Activated T-cell treated with anti-CD3 and anti-CD28 coated beads, Interleukin-2, amount 50 U/mL, for 72 hours (primary cell): ENCODE data around the gene ZNF311. TPM values are rescaled to one million over a fixed set of nuclear protein-coding genes. Genes with fewer than 3 reads are reported as not detected.

Experiments
- ATAC-seq, 2 donors: fragments of 150-1000 bp; cut with Tn5 transposase; replicated peaks in 1 of 2; 2 replicates each; pipeline ENCODE4 v1.10.0; 2021; ENCODE audit warnings: moderate library complexity in 2 of 2, mild to moderate bottlenecking in 1 of 2
- DNase-seq, 2 donors: peaks; one replicate each; pipeline ENCODE4 v3.0.0; 2021 to 2022; ENCODE audit warnings: mixed read lengths in 1 of 2
- H3K27ac Mint-ChIP-seq: one replicate; pipeline ENCODE4 v1.8.0; 2022; ENCODE audit warnings: mild to moderate bottlenecking, moderate library complexity, mixed read lengths
- H3K27me3 Mint-ChIP-seq: one replicate; pipeline ENCODE4 v1.8.0; 2022; ENCODE audit warnings: low read depth, mixed read lengths
- H3K36me3 Mint-ChIP-seq, 2 donors: one replicate each; pipeline ENCODE4 v1.8.0; 2022; ENCODE audit warnings: mixed read lengths in 2 of 2, mild to moderate bottlenecking in 1 of 2; ENCODE audit not compliant: insufficient read depth in 2 of 2
- H3K4me1 Mint-ChIP-seq: one replicate; pipeline ENCODE4 v1.8.0; 2022; ENCODE audit warnings: low read depth, mixed read lengths
- H3K4me3 Mint-ChIP-seq, 2 donors: one replicate each; pipeline ENCODE4 v1.8.0; 2022; ENCODE audit warnings: mild to moderate bottlenecking in 2 of 2, mixed read lengths in 2 of 2, moderate library complexity in 2 of 2
- H3K9me3 Mint-ChIP-seq, 2 donors: one replicate each; pipeline ENCODE4 v1.8.0; 2022; ENCODE audit warnings: mixed read lengths in 2 of 2
- total RNA-seq, 2 donors: library from RNA; stranded (reverse); gene quantifications; one replicate each; pipeline ENCODE4 v1.2.3, GENCODE V29; 2022

Gene ZNF311
- total RNA-seq, 2 donors from 2014 or later, result 1.6 to 2.1 TPM

DNA sequence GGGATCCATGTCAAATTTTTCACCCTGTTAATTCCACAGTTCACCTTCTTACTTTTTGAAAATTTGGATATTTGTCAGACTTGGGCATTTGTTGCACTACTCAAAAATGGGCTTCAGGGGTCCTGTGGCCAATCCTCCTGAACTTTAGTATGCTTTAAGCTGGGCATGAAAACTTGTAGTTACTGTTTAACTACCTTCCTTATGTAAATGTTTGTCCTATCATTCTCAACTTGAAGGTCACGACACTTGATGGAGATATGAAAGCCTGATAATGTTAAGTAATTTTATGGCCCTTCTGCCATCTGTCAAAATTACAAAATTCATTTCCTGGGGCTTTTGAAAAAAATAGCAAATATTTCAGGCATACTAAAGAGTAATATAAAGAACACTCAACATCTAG is 4.2 kb upstream of the ZNF311 start:
- no peak overlapping the region for H3K27ac Mint-ChIP-seq
- peaks cover 0 to 3% of the 10 kb centered on the region in 2 donors for H3K9me3 Mint-ChIP-seq
- H3K27me3 Mint-ChIP-seq, result peaks cover 22% of the 10 kb centered on the region
- no peak overlapping the region for H3K4me3 Mint-ChIP-seq
- peaks cover 32% of the 10 kb centered on the region for H3K4me1 Mint-ChIP-seq
- no peak for DNase-seq
- ATAC-seq, result no peak
- peaks cover 5 to 6% of the 10 kb centered on the region in 2 donors for H3K36me3 Mint-ChIP-seq

DNA sequence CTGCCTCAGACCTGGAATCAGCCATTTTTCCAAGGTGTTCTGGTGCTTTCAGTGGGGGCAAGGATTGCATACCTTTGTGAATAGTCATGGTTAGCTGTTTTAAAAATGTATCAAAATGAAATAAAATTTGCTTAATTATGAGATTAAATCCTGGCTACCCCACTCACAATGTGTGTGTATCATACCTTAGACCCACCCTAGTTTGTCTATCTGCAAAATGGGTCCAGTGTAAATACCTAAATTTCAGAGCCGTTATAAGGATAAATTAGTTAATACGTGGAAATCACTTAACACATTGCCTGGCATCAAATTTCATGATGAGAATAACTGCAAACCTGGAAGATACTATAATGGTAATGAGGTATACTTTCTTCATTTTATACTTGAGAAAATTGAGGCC is 3.0 kb upstream of the ZNF311 start:
- Mint-ChIP-seq H3K27me3 (peaks cover 13% of the 10 kb centered on the region), H3K27ac (no peak overlapping the region), H3K4me3 (no peak overlapping the region), H3K4me1 (peaks cover 38% of the 10 kb centered on the region), H3K36me3 (peaks cover 5 to 6% of the 10 kb centered on the region in 2 donors), H3K9me3 (peaks cover 0 to 3% of the 10 kb centered on the region in 2 donors)
- DNase-seq (no peak), ATAC-seq (no peak)

DNA sequence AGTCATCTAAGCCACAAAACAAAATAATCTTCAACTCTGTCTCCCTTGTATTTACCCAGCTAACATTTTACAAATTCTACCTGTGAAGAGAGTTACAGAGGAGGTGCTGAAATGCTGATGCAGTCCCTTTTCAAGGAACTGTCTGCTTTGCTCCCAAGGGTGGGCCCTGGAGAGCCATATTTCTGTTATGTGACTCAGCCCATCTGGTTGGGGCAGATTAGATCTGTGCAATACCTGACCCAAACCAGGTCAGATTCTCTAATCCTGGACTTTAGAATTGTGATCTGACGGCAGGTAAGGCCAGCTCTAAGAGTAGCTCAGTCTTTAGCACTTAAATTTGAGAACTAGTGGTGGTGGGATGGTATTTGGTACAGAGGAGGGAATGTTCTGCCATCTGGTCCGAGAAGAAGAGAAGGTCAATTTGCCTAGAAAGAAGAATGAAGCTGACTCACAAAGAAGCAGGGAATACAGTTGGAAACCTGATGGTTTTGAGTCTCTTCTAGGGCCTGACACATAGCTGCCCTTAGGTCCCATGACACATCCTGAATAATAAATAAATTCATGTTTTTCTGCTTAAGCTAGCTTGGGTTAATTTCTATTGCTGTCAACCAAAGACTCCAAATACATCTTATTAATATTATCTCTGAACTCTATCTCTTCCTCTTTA is 8.1 kb downstream of the ZNF311 start:
- ATAC-seq, result no peak
- Mint-ChIP-seq H3K27me3 (no peaks in the 10 kb centered on the region), H3K9me3 (peaks cover 0 to 2% of the 10 kb centered on the region in 2 donors), H3K27ac (no peak overlapping the region), H3K36me3 (no peaks in the 10 kb centered on the region), H3K4me1 (no peaks in the 10 kb centered on the region), H3K4me3 (no peak overlapping the region)
- DNase-seq, result no peak

DNA sequence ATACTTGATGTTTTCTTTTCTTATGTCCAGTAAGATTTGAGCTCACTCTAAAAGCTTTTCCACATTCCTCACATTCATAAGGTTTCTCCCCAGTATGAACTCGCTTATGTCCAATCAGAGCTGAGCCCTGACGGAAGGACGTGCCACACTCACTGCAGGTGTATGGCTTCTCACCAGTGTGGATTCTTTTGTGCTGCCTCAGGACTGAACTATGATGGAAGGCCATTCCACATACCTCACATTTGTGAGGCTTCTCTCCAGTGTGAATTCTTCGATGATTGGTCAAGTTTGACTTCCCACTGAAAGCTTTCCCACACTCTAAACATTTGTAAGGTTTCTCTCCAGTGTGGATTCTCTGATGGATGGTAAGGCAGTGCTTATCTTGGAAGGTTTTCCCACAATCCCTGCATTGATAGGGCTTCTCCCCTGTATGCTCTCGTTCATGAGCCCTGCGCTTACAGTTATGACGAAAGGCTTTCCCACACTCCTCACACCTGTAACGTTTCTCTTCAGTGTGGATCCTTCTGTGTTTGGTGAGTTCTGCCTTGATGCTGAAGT is 9.9 kb downstream of the ZNF311 start:
- Mint-ChIP-seq H3K4me1 (no peaks in the 10 kb centered on the region), H3K36me3 (no peaks in the 10 kb centered on the region), H3K9me3 (peaks cover 0 to 2% of the 10 kb centered on the region in 2 donors), H3K4me3 (no peak overlapping the region), H3K27ac (no peak overlapping the region), H3K27me3 (no peaks in the 10 kb centered on the region)
- ATAC-seq (no peak), DNase-seq (no peak)

DNA sequence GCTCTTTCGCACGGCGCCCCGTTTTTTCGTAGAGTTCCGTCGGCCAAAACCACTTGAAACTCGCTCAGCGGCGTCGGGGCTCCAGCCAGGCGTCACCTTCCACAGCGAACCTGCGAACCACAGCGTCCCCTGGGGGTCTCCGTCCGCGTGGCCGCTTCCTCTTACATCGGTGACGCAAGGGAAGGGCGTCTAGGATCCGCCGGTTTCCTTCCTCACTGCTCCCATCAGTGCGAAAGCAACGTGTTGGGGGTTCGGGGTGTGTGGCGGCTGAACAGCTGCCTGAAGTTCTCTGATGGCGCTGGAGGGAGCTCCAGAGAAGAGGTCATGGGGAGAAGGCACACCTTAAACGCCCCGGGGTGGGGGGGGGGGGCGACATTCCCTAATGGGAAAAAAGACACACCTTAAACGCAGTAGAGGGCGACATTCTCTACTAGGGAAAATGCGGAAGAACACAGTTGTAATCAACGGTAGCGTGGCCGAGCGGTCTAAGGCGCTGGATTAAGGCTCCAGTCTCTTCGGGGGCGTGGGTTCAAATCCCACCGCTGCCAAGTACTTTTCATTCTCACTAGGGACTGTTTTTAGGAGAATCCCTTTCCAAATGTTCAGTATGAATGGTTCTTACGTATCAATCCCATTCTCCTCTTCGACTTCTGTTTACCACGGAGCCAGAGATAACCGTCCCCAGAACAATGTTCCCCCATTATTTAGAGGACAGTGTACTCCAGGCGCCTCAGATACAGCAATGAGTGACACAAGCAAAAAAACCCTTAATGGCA is 16.4 kb downstream of the ZNF311 start:
- Mint-ChIP-seq H3K4me1 (peaks cover 26% of the 10 kb centered on the region), H3K4me3 (peak overlapping the region; percentile 92 to 98), H3K27ac (peak overlapping the region; percentile 91), H3K36me3 (peaks cover 0 to 3% of the 10 kb centered on the region in 2 donors), H3K9me3 (no peaks in the 10 kb centered on the region), H3K27me3 (peaks cover 28% of the 10 kb centered on the region)
- peak; percentile 82 to 85 for DNase-seq
- ATAC-seq, result peak; percentile 82 to 89

DNA sequence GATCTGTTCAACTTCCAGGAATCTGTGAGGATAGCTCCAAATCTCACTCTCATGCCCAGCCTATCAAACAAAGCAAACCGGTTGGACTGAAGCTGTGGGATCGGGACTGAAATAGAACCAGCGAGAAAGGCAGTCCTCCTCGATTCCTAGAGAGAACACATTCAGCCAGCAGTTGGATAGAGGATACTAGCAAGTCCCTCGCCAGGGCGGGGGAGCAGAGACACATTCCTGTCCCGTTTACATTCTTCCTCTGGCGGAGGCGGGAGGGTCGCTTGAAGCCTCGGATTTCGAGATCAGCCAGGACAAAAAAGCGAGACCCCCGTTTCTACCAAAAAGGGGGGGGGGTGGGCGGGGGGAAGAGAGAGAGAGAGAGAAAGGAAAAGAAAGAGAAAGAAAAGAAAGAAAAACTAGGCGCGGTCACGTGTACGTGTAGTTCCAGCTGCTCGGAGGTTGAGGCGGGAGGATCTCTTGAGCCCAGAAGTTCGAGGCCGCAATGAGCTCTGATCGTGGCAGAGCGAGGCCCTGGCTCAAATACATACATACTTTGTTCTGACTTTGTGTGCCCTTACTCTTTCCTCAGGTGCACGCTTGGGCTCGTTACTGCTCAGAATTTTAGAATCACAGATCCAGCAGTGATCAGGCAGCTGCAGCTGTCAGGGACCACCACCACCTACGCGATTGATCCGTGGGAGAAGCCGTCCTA is 19.5 kb downstream of the ZNF311 start:
- Mint-ChIP-seq H3K36me3 (peaks cover 2 to 6% of the 10 kb centered on the region in 2 donors), H3K27me3 (peaks cover 39% of the 10 kb centered on the region), H3K9me3 (no peaks in the 10 kb centered on the region), H3K4me1 (peaks cover 55% of the 10 kb centered on the region), H3K4me3 (peak overlapping the region; percentile 81 to 89), H3K27ac (no peak overlapping the region)
- ATAC-seq, result no peak
- DNase-seq, result peak; percentile 19 to 20

DNA sequence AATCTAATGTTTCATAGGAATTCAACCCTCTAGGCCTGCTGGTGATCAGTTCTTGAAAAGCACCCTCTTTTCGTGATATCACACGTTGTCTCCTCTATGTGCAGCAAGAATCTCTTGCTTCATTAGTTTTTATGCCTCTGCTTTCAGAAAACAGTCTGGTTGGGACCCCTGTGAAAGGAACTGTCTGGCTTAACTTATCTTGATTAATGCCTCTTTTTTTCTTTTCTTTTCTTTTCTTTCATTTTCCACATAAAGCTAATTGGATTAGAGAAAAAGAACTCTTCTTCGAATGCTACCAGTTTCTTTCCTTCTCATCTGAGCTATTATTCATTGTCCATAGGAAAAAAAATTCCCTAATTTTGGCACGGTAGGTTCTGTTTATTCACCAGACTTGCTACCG is 21.3 kb downstream of the ZNF311 start:
- no peak for ATAC-seq
- no peak for DNase-seq
- H3K27me3 Mint-ChIP-seq, result peaks cover 51% of the 10 kb centered on the region
- no peaks in the 10 kb centered on the region for H3K9me3 Mint-ChIP-seq
- H3K36me3 Mint-ChIP-seq, result peaks cover 2 to 6% of the 10 kb centered on the region in 2 donors
- H3K4me1 Mint-ChIP-seq, result peaks cover 67% of the 10 kb centered on the region
- peak overlapping the region; percentile 80 to 99 for H3K4me3 Mint-ChIP-seq
- H3K27ac Mint-ChIP-seq, result peak overlapping the region; percentile 92

DNA sequence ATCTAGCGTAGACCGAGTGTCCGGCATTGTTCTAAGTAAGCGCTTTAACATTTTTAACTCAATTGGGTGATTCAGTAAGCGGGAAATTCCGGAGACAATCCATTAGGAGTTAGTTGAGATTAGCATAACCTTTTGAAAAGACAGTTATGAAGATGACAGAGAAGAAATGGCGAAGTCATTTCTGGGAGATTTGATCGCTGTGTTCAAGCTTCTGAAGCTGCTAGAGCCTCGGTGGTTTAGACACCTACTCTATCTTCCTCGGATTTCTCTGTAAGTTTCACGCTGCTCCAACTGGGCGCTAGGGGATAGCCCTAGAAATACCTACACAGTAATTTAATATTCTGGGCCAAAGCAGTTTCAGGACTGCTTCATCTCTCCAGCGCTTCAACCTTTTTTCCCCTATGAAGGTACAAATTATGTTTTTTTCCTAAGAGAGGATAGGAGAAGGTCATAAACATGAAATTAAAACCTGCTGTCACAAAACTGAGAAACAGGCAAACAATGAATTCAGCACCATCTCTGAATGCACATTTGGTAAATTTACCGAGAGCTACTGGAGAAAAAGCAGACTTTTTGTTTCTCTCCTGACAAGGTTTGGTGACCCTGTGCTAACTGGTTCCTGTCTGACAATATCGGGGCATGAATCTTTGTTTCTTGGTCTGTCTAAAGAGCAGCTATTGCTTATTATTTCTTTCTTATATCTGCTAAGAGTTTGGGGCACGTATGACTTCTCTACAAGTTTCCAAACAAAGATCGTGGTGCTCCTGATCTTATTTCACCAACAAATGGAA is 22.4 kb downstream of the ZNF311 start:
- Mint-ChIP-seq H3K9me3 (no peaks in the 10 kb centered on the region), H3K27ac (peak overlapping the region; percentile 99), H3K36me3 (peaks cover 2 to 7% of the 10 kb centered on the region in 2 donors), H3K4me1 (peaks cover 73% of the 10 kb centered on the region), H3K27me3 (peaks cover 63% of the 10 kb centered on the region), H3K4me3 (peak overlapping the region; percentile 85 to 99)
- ATAC-seq (peak; percentile 28 to 36), DNase-seq (no peak)

DNA sequence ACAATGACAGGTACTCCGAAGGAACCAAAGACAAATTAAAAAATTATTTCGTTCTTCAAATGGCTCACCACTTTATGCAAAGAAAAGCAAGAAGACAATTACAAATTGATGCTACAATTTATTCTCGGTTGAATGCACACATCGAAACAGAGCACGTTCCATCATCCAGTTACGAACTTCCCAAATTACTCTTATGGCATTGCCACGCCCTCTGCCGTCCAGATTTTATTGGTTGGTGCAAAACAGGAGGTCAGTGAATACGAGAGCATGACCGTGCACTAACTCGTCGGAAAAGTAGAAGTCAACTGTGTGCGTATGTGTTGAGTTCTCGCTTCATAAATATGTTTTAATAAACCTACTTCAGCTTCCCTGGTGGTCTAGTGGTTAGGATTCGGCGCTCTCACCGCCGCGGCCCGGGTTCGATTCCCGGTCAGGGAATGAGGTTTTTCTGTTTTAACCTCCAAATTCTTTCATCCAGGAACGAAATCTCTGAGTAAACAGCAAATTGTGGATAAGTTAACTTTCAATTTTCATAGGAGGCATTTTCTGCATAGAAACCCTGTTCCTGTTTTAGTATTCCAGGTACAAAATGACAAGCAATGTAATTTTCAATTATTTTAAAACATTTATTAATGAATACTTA is 23.2 kb downstream of the ZNF311 start:
- peak; percentile 59 to 65 for ATAC-seq
- Mint-ChIP-seq H3K27me3 (peaks cover 68% of the 10 kb centered on the region), H3K9me3 (no peaks in the 10 kb centered on the region), H3K36me3 (peaks cover 2 to 7% of the 10 kb centered on the region in 2 donors), H3K27ac (peak overlapping the region; percentile 99), H3K4me1 (peaks cover 81% of the 10 kb centered on the region), H3K4me3 (peak overlapping the region; percentile 85 to 99)
- DNase-seq, result peak; percentile 63 to 67

DNA sequence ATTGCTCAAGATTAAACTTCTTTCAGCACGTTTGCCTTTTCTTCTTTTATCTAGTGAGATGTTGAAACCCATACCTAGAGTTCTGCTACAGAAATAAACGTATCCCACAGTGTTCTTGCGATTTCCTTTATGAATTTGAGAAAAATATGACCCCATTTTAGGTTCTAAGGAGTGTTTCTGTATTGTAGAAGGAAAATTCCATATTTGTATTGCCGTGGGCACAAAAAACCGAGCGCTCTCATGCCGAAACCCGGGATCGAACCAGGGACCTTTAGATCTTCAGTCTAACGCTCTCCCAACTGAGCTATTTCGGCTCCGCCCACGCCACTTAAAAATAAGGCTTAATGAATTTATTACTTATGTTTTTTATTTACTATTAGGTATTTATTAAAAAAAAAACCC is 23.7 kb downstream of the ZNF311 start:
- H3K4me3 Mint-ChIP-seq, result peak overlapping the region; percentile 85 to 99
- H3K4me1 Mint-ChIP-seq, result peaks cover 83% of the 10 kb centered on the region
- no peaks in the 10 kb centered on the region for H3K9me3 Mint-ChIP-seq
- H3K27me3 Mint-ChIP-seq, result peaks cover 65% of the 10 kb centered on the region
- DNase-seq (peak; percentile 71 to 77), ATAC-seq (peak; percentile 38 to 42)
- peak overlapping the region; percentile 99 for H3K27ac Mint-ChIP-seq
- H3K36me3 Mint-ChIP-seq, result peaks cover 2 to 4% of the 10 kb centered on the region in 2 donors

DNA sequence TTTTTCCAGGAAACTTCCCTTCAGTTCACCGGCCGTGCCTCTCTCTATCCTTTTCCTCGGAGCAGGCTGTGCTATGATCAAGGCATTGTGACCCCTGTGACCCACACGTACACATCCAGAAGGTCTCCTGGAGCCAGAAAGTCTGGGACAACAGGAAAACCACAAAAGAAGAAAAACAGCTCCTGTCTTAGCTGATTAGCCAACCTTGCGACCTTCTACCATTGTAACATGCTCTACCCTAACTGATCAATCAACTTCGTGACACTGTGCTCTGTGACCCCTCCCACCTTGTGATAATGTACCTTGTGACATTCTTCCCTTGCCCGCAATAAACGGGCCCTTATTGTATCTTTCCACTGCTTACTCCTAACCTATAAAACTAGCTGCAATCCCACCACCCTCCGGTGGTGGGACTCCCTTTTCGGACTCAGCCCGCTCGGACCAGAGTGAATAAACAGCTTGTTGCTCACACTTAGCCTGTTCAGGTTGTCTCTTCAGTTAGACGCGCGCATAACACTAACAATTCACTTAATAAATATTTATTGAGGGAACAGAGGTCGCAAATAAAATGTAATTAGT is 24.2 kb downstream of the ZNF311 start:
- peaks cover 60% of the 10 kb centered on the region for H3K27me3 Mint-ChIP-seq
- H3K27ac Mint-ChIP-seq, result peak overlapping the region; percentile 99
- H3K36me3 Mint-ChIP-seq, result peaks cover 2 to 4% of the 10 kb centered on the region in 2 donors
- ATAC-seq (peak; percentile 75), DNase-seq (peak; percentile 55 to 66)
- no peaks in the 10 kb centered on the region for H3K9me3 Mint-ChIP-seq
- H3K4me1 Mint-ChIP-seq, result peaks cover 80% of the 10 kb centered on the region
- peak overlapping the region; percentile 85 to 99 for H3K4me3 Mint-ChIP-seq
